Measurements from ENCODE around the gene RBM47.

The RBM47 gene

GRCh38 chr4:40656201-40656863, 26.7 kb upstream of the RBM47 start:
- Histone ChIP-seq H4K20me1 (no peaks in the 10 kb centered on the region), H3K4me3 (no peak overlapping the region), H3K4me2 (peak overlapping the region in 7 of 11 experiments; percentile 0 to 33 (median 20); a peak in 8 of 22 replicates), H3K27ac (no peak overlapping the region), H3K9me3 (replicated peaks in 1 of 11) (no peaks in the 10 kb centered on the region), H3K4me1 (peaks cover 0 to 31% (median 11%) of the 10 kb centered on the region in 10 experiments; a peak in 13 of 20 replicates), H3K27me3 (no peaks in the 10 kb centered on the region), H3K36me3 (no peaks in the 10 kb centered on the region), H3K9ac (no peak overlapping the region)
- TF ChIP-seq Cebpa-rat (IDR thresholded peaks at IDR 0.05): no peak

DNA sequence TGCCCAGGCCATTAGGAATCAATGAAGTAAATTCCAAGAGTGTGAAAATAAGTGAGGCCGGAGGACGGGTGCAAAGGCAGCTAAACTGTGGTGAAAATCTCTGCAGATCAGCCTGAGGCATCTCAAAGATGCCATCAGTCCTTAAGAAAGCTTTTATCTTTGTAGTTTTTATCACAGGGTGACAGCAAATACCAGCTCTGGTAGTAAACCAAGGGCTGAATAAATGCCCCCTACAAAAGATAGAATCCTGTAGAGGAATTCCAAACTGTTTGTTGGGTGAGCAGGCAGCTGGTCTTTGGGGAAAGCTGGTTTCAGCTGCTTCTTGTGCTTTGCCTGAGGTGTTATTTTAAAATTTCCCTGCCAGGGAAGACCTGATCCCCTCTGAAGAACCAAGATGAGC, 21.6 kb upstream of the RBM47 start:
- no peak overlapping the region for H3K27ac ChIP-seq
- H3K27me3 ChIP-seq: no peaks in the 10 kb centered on the region
- no peak overlapping the region for H3K9ac ChIP-seq
- TF ChIP-seq Cebpa-rat (IDR thresholded peaks at IDR 0.05): no peak
- no peak overlapping the region for H3K4me3 ChIP-seq
- no peak overlapping the region for H3K4me2 ChIP-seq
- H4K20me1 ChIP-seq: no peaks in the 10 kb centered on the region
- no peaks in the 10 kb centered on the region for H3K9me3 ChIP-seq (replicated peaks in 1 of 11)
- no peaks in the 10 kb centered on the region for H3K36me3 ChIP-seq
- H3K4me1 ChIP-seq: peaks cover 0 to 52% (median 5%) of the 10 kb centered on the region in 10 experiments; a peak in 13 of 20 replicates

DNA sequence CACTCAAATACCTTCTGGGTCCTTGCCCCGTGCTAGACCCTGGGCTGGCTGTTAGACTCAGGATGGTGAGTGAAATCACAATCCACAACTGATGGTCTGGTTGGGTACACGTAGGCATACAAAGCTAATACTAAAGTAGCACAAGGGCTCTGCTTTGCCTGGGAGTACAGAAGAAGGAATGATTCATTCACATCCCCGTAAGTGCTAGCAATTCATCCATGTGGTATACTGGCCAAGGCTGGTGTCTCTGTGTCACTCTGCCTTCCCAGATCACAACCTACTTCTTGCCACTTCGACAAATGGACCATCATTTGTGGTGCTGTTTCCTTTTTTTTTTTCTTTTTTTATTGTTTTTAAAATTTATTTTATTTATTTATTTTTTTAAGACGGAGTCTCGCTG, 19.7 kb upstream of the RBM47 start:
- peaks cover 0 to 42% (median 0%) of the 10 kb centered on the region in 10 experiments; a peak in 8 of 20 replicates for H3K4me1 ChIP-seq
- H3K4me3 ChIP-seq: no peak overlapping the region
- H3K27me3 ChIP-seq: no peaks in the 10 kb centered on the region
- no peaks in the 10 kb centered on the region for H3K9me3 ChIP-seq (replicated peaks in 1 of 11)
- TF ChIP-seq Cebpa-rat (IDR thresholded peaks at IDR 0.05): no peak
- 0 out of 22 replicates have a peak overlapping the region, but pooled peaks of 2 of the 11 experiments have one; percentile 7 to 9 for H3K9ac ChIP-seq
- peak overlapping the region in 3 of 11 experiments; percentile 56 to 72 (median 65); a peak in 7 of 22 replicates for H3K4me2 ChIP-seq
- H4K20me1 ChIP-seq: no peaks in the 10 kb centered on the region
- H3K27ac ChIP-seq: peak overlapping the region in 3 of 11 experiments; percentile 58 to 76 (median 63); a peak in 5 of 22 replicates
- H3K36me3 ChIP-seq: no peaks in the 10 kb centered on the region

- H3K4me2 ChIP-seq: peak overlapping the region in 3 of 11 experiments; percentile 56 to 72 (median 65); a peak in 7 of 22 replicates
- H3K4me3 ChIP-seq: no peak overlapping the region
- peaks cover 0 to 37% (median 0%) of the 10 kb centered on the region in 10 experiments; a peak in 8 of 20 replicates for H3K4me1 ChIP-seq
- peak overlapping the region in 2 of 11 experiments; percentile 7 to 33; a peak in 1 of 22 replicates for H3K9ac ChIP-seq
- no peaks in the 10 kb centered on the region for H3K36me3 ChIP-seq
- peak overlapping the region in 5 of 11 experiments; percentile 11 to 76 (median 58); a peak in 6 of 22 replicates for H3K27ac ChIP-seq
- TF ChIP-seq Cebpa-rat (IDR thresholded peaks at IDR 0.05): no peak
- no peaks in the 10 kb centered on the region for H3K27me3 ChIP-seq
- no peaks in the 10 kb centered on the region for H3K9me3 ChIP-seq (replicated peaks in 1 of 11)
- H4K20me1 ChIP-seq: no peaks in the 10 kb centered on the region
Measured at GRCh38 chr4:40648742-40649281, 19.1 kb upstream of the RBM47 start.

- Histone ChIP-seq H3K27ac (peak overlapping the region in 3 of 11 experiments; percentile 58 to 76 (median 63); a peak in 5 of 22 replicates), H4K20me1 (no peaks in the 10 kb centered on the region), H3K4me3 (no peak overlapping the region), H3K27me3 (no peaks in the 10 kb centered on the region), H3K9ac (0 out of 22 replicates have a peak overlapping the region, but pooled peaks of 1 of the 11 experiments have one; percentile 33), H3K9me3 (replicated peaks in 1 of 11) (no peaks in the 10 kb centered on the region), H3K36me3 (no peaks in the 10 kb centered on the region), H3K4me1 (peaks cover 0 to 30% (median 0%) of the 10 kb centered on the region in 10 experiments; a peak in 8 of 20 replicates), H3K4me2 (peak overlapping the region in 3 of 11 experiments; percentile 56 to 72 (median 65); a peak in 5 of 22 replicates)
- TF ChIP-seq Cebpa-rat (IDR thresholded peaks at IDR 0.05): no peak
Measured at GRCh38 chr4:40648131-40648530, 18.5 kb upstream of the RBM47 start.

GRCh38 chr4:40645586-40645985, 15.9 kb upstream of the RBM47 start:
- H3K4me3 ChIP-seq: no peak overlapping the region
- peaks cover 0 to 27% (median 0%) of the 10 kb centered on the region in 10 experiments; a peak in 8 of 20 replicates for H3K4me1 ChIP-seq
- no peak overlapping the region for H3K4me2 ChIP-seq
- no peak overlapping the region for H3K9ac ChIP-seq
- no peak overlapping the region for H3K27ac ChIP-seq
- TF ChIP-seq Cebpa-rat (IDR thresholded peaks at IDR 0.05): no peak
- H4K20me1 ChIP-seq: no peaks in the 10 kb centered on the region
- H3K36me3 ChIP-seq: no peaks in the 10 kb centered on the region
- no peaks in the 10 kb centered on the region for H3K9me3 ChIP-seq (replicated peaks in 1 of 11)
- no peaks in the 10 kb centered on the region for H3K27me3 ChIP-seq

- Histone ChIP-seq H3K27ac (no peak overlapping the region), H3K4me2 (peak overlapping the region in 2 of 11 experiments; percentile 89 to 98; a peak in 1 of 22 replicates), H3K36me3 (peaks cover 0 to 10% (median 0%) of the 10 kb centered on the region in 11 experiments; a peak in 2 of 22 replicates), H3K9me3 (replicated peaks in 1 of 11) (peaks cover 0 to 25% (median 15%) of the 10 kb centered on the region in 11 experiments; a peak in 14 of 22 replicates), H4K20me1 (no peaks in the 10 kb centered on the region), H3K27me3 (peaks cover 5 to 55% (median 52%) of the 10 kb centered on the region in 11 experiments; a peak in 20 of 22 replicates), H3K4me1 (peaks cover 0 to 31% (median 9%) of the 10 kb centered on the region in 10 experiments; a peak in 9 of 20 replicates), H3K9ac (no peak overlapping the region; a peak in 2 of 22 replicates), H3K4me3 (no peak overlapping the region)
- TF ChIP-seq Cebpa-rat (IDR thresholded peaks at IDR 0.05): no peak
Measured at GRCh38 chr4:40632080-40632479, 2.4 kb upstream of the RBM47 start.

- peak overlapping the region in 4 of 11 experiments; percentile 54 to 91 (median 74); a peak in 7 of 22 replicates for H3K27ac ChIP-seq
- peak overlapping the region in 6 of 11 experiments; percentile 10 to 98 (median 70); a peak in 10 of 22 replicates for H3K4me2 ChIP-seq
- no peaks in the 10 kb centered on the region for H4K20me1 ChIP-seq
- H3K9me3 ChIP-seq (replicated peaks in 1 of 11): peaks cover 0 to 27% (median 15%) of the 10 kb centered on the region in 11 experiments; a peak in 14 of 22 replicates
- H3K36me3 ChIP-seq: peaks cover 0 to 21% (median 0%) of the 10 kb centered on the region in 11 experiments; a peak in 3 of 22 replicates
- peaks cover 5 to 61% (median 56%) of the 10 kb centered on the region in 11 experiments; a peak in 20 of 22 replicates for H3K27me3 ChIP-seq
- TF ChIP-seq Cebpa-rat (IDR thresholded peaks at IDR 0.05): no peak
- peak overlapping the region in 4 of 10 experiments; percentile 62 to 77 (median 71); a peak in 7 of 20 replicates for H3K4me3 ChIP-seq
- H3K4me1 ChIP-seq: peaks cover 0 to 47% (median 14%) of the 10 kb centered on the region in 10 experiments; a peak in 11 of 20 replicates
- H3K9ac ChIP-seq: peak overlapping the region in 3 of 11 experiments; percentile 71 to 94 (median 92); a peak in 7 of 22 replicates
Measured at GRCh38 chr4:40630335-40631021, 814 bp upstream of the RBM47 start.
